RPMI8226 (cell line): ENCODE results near the gene LMX1B.
A peak's percentile ranks its signal among the peaks of the same experiment; 100 is the strongest.
"Not testable (repeated sequence)": the region's sequence is repeated elsewhere in the genome, so short reads cannot be mapped to it uniquely, and the experiment has no call there.

Experiments
- DNase-seq: peaks from one replicate; pipeline ENCODE4 v3.0.0-alpha.2; 2015

Gene LMX1B

DNA sequence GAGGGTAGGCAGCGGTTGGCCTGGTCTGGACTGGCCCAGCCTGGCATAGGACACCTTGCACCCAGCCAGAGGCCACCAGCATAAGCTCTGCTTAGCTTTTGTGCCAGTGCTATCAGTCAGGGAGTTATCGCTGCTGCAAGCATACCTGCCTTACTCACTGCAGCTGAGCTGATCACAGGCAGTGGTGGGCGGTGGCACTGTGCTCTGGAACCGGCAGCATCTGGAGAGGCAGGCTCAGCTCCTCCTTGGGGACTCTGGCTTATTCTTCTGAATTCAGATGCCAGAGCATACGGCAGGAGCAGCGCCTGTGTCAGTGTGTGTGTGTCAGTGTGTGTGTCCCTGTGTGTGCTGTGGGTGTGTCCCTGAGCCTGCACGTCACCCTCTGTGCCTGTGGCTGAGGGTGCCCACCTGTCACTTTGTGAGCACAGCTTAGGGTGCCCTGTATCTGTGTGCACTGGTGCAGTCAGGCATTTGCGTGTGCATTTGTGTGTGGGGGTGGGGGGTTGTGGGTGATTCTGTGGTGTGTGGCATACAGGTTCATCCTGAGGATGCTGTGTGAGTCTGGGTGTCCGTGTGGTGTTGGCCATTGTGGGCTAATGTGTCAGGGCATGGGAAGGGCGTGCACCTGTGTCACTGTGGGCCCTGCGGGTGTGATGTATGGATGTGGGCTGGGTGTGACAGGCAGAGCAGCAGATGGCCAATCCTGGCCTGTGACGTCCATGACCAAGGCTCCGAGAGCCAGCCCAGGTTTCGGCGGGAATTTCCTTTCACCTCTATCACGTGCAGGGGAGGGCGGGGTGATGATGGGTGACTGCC, 23.5 kb downstream of the LMX1B start:
- peak; percentile 29 for DNase-seq

DNA sequence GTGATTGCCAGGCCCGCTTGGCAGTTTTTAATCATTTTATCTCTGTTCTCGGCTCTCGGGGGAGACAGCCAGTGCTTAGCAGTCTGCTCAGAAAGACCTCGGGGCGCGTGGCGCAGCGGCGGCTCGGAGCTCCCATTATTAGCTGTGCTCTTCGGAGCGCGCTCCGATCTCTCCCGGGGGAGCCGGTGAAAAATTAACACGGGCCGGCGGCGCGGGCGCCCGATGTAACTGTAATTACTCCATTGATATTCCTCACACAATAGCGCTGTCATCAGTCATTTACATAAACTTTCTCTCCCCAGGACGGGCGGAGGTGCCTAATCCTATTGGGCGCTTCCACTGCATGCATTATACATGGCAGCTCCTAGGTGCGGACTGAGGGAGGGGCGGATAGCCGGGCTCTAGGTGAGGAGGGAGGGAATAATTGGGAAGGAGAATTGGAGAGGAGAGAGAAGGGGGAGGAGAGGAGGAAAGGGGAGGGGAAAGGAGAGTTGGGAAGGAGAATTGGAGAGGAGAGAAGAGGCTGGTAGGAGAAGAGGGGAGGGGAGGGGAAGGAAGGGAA, 24.9 kb downstream of the LMX1B start:
- no peak for DNase-seq

GRCh38 chr9:126639318-126640000, 25.7 kb downstream of the LMX1B start:
- no peak for DNase-seq

DNA sequence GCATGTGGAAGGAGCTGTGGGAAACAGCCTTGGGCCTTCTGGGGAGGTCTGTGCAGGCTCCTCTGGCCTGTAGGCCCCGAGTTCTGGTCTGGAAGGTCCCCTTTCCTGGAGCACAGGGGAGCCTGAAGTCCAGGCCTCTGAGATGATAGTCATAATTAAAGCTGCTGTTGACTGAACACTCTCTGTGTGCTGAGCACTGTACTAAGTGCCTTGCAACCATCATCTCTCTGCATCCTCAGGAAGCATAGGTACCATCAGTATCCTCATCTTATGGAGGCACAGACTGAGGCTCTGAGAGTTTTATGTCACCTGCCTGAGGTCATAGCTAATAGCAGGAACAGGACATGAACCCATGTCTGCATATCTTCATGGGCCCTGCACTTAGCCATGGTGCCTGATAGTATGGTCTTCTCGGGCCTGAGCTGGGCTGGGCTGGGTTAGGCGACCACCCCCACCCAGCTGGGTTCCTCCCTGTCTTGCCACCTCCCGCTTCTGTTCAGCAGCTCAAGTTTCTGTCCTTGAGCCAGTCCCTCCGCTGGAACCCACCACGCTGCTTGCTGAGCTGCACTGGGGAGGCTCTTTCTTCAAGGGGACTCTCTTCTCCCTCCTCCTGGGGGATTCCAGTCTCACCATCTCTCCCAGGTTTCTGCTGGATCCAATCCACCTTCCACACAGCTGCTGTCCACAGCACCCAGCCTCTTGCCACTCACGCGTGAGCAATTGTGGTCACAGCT, 27.6 kb downstream of the LMX1B start:
- DNase-seq: no peak

GRCh38 chr9:126642010-126642744, 28.4 kb downstream of the LMX1B start:
- no peak for DNase-seq

GRCh38 chr9:126642839-126643238, 29.1 kb downstream of the LMX1B start:
- DNase-seq: no peak

GRCh38 chr9:126643945-126644527, 30.3 kb downstream of the LMX1B start:
- DNase-seq: no peak

GRCh38 chr9:126646162-126646561, 32.4 kb downstream of the LMX1B start:
- DNase-seq: no peak

GRCh38 chr9:126647585-126648411, 34.1 kb downstream of the LMX1B start:
- DNase-seq: no peak

GRCh38 chr9:126649477-126649876, 35.7 kb downstream of the LMX1B start:
- no peak for DNase-seq

DNA sequence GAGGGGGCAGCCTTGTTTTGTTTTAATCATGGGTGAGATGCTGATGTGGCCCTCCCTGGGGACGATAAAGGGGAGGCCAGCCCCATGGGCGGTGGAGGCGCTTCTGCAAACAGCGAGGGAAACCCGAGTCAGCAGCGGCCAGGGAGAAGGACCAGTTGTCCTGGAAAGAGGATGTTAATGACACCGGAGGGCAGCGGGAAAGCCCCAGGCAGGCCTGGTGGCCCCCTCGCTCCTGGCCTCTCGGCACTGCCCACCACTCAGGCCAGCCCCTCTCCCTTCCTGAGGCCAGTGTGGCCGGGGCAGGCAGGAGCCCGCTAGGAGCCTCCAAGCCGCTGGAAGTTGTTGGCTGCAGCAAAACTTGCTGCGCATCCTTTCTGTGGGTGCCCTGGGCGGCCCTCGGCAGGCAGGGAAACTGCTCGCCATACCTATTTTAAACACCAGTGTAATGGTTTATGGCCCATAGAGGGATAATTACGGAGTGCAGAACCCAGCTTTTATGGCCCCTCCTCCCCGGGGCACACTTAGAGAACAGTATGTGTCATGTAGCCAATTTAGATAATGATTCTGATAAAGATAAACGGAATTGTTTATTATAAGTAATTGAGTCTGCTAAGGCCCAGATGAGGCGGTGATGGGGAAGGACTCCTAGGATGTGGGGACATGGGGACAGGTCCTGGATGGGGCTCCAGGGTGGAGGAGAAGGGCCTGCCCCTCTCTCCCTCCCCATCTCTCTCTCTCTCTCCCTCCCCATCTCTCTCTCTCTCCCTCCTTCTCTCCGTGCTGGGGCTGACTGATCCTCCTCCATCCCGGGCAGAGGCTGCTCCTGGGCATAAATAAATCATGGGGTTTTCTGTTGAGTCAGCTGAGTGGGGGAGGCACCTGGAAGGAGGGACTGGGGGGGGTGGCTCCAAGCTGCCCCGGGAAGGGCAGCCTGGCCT, 36.9 kb downstream of the LMX1B start:
- no peak for DNase-seq

DNA sequence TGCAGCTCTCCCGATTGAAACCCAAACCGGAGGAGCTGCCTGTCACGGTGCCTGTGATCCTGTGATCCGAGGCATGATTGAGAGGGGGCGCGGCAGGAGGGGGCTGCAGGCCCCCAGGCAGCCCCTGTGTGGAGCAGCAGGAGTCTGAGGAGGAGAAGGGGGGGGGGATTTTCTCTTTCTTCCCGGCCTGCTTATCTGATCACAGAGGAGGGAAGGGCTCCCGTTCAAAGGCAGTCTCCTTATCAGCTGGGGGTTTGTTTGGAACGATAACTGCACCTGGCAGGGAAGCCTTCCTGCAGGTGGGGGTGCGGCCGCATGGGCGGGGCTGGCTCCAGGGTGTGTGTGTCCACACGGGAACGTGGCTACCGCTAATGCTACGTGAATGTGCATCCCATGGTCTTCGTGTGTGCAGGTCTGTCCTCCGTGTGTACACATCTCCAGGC, 38.4 kb downstream of the LMX1B start:
- DNase-seq: peak; percentile 18

- no peak for DNase-seq
Observed at GRCh38 chr9:126654124-126654523, 40.4 kb downstream of the LMX1B start.

DNA sequence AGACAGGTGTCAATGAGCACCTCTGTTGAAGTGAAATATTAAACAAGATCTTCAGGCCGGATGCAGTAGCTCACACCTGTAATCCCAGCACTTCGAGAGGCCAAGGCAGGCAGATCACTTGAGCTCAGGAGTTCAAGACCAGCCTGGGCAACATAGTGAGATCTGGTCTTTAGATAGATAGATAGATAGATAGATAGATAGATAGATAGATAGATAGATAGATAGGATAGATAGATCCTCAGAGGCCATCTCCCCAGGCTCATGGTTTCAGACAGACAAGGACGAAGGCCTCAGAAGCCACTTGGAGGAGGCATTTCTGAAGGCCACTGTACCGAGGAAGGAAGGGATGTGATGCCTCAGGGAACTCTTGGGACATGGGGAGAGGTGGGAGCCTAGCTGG, 42.5 kb downstream of the LMX1B start:
- not testable (repeated sequence) for DNase-seq

DNA sequence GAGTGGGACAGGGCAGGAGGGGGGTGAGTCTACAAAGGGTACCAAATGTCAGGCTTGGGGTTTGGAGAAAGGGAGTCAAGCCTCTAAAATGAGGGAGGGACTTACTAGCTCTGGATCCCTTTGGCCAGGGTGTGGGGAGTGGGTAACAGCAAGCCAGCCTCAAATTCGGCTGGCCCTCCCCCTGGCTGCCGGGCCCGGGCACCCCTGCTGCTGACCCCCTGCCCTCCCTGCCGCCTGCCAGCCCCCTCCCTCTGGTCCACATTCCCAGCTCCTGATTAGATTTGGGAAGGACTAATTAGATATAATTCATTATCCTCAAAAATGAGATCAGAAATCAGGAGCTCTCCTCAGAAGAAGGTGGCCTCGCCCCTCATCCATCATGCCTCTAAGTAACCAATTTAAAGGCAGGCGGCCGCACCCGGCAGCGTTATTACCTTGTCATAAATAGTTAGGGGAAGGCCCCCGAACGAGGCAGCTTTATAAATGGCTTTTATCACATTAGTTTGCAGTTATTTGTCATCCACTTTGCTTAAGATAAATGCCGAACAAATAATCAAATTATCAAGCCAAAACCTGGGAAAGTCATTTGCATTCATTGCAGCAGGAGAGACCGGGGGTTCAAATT, 44.6 kb downstream of the LMX1B start:
- DNase-seq: no peak

GRCh38 chr9:126658956-126659555, 45.3 kb downstream of the LMX1B start:
- DNase-seq: no peak

GRCh38 chr9:126661122-126661520, 47.4 kb downstream of the LMX1B start:
- no peak for DNase-seq

- peak; percentile 73 for DNase-seq
Observed at GRCh38 chr9:126661521-126662251, 48.0 kb downstream of the LMX1B start.
